K562 (cell line): Measurements from ENCODE around the gene LBR. TPM values are rescaled to one million over a fixed set of nuclear protein-coding genes. Genes with fewer than 3 reads are reported as not detected.

Source experiments
- BRD9 ChIP-seq: fragments of 450-650 bp; IDR thresholded peaks from 2 replicates; pipeline ENCODE4 v1.6.1; 2018; ENCODE audit warnings: low read depth; ENCODE audit not compliant: partially characterized antibody
- CCAR2 ChIP-seq: fragments of 200-400 bp; formaldehyde crosslinking; IDR thresholded peaks from 2 replicates; pipeline ENCODE4 v1.6.1; 2017; ENCODE audit warnings: mild to moderate bottlenecking, low read depth, low read length
- PTTG1 ChIP-seq: fragments of 450-650 bp; IDR thresholded peaks from 2 replicates; pipeline ENCODE4 v1.6.1; 2016; ENCODE audit warnings: low read depth, mild to moderate bottlenecking, missing genetic modification characterization, missing compliant biosample characterization
- SPI1 ChIP-seq: IDR thresholded peaks from 2 replicates; pipeline ENCODE4 v1.6.1; 2011; ENCODE audit warnings: low read depth, low read length, control low read depth, borderline replicate concordance
- ZNF23 ChIP-seq: fragments of 250-450 bp; sonication (Bioruptor Pico); IDR thresholded peaks from 2 replicates; pipeline ENCODE4 v1.4.0; 2020; ENCODE audit warnings: mild to moderate bottlenecking
- polyA plus RNA-seq, 8 experiments: library from polyadenylated mRNA; depleted of rRNA in 4 of 8; stranded (reverse) in 5 of 8; unstranded in 3 of 8; fragments of >200 nt; fragmentation: Nextera tagmentation in 2 of 8; fragmentation: Illumina TruSeq in 1 of 8; extraction: Ambion mirVana in 2 of 8; extraction: Trizol in 1 of 8; gene quantifications; 2 replicates each; pipeline versions ENCODE4 v1.2.1 to v1.2.3, GENCODE V29; 2011 to 2014; ENCODE audit warnings: inconsistent platforms in 1 of 8, missing spikeins in 1 of 8
- total RNA-seq, 7 experiments: library from RNA; depleted of rRNA in 6 of 7; stranded (reverse); fragments of >200 nt in 6 of 7; fragmentation: Illumina TruSeq in 2 of 7; extraction: Trizol in 2 of 7; gene quantifications; 2 replicates each; pipeline versions ENCODE4 v1.2.1 to v1.2.3, GENCODE V29; 2011 to 2021; ENCODE audit warnings: low replicate concordance in 1 of 7
- TF ChIP-seq, protein P1 (sequence below): fragments of 200-600 bp; sonication (generic); IDR thresholded peaks from one replicate; pipeline ENCODE4 v1.6.1; 2012; ENCODE audit warnings: mild to moderate bottlenecking, low read depth, low read length, inconsistent platforms
- TF ChIP-seq, protein P2 (sequence below): fragments of 450-650 bp; IDR thresholded peaks from 2 replicates; pipeline ENCODE4 v1.6.1; 2016; ENCODE audit warnings: low read depth

Gene LBR
- total and polyA plus RNA-seq, 9 of the 15 experiments (the other 6 are each of a cell fraction or from before 2014, with no cell fraction given), result 102 to 229 (median 197) TPM

DNA sequence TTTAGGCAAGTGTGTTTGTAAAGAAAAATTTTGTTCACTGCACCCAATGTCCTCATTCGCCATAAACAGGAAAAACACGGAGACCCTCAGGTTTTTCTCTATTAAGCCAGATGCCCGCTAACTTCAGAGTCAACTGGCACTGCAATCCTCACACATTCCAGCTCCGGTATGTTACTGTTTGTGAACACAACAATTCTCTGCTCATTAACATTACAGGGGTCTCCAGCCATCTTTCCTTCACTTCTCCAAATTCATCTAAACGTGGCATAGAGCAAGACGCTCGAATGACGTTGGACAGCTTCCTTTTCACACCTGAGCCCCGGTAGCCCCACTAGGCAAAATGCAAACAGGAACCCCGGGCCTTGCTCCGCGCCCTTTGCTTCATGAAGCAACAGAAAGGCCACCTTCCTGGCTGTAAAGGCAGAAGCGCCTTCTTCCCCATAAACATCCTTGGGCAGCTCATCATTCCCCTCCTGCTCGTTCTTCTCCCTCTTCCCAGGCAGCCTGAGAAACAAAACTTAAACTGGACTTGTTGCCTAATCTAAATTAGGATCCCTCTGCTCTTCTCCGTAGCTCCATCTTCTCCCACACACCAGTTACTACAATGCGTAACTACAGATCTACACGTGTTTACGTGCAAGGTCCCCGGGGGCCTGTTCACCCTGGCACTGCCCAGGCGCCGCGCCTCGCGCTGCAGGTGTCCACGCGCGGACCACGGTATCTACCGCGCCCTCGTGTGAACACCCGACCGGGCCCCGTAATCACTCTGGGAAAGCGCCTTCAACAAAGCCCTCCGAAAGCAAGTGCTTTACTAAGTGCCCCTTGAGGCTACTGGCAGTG lies 1.2 kb downstream of the LBR start (continued):
- TF ChIP-seq, protein P1, sequence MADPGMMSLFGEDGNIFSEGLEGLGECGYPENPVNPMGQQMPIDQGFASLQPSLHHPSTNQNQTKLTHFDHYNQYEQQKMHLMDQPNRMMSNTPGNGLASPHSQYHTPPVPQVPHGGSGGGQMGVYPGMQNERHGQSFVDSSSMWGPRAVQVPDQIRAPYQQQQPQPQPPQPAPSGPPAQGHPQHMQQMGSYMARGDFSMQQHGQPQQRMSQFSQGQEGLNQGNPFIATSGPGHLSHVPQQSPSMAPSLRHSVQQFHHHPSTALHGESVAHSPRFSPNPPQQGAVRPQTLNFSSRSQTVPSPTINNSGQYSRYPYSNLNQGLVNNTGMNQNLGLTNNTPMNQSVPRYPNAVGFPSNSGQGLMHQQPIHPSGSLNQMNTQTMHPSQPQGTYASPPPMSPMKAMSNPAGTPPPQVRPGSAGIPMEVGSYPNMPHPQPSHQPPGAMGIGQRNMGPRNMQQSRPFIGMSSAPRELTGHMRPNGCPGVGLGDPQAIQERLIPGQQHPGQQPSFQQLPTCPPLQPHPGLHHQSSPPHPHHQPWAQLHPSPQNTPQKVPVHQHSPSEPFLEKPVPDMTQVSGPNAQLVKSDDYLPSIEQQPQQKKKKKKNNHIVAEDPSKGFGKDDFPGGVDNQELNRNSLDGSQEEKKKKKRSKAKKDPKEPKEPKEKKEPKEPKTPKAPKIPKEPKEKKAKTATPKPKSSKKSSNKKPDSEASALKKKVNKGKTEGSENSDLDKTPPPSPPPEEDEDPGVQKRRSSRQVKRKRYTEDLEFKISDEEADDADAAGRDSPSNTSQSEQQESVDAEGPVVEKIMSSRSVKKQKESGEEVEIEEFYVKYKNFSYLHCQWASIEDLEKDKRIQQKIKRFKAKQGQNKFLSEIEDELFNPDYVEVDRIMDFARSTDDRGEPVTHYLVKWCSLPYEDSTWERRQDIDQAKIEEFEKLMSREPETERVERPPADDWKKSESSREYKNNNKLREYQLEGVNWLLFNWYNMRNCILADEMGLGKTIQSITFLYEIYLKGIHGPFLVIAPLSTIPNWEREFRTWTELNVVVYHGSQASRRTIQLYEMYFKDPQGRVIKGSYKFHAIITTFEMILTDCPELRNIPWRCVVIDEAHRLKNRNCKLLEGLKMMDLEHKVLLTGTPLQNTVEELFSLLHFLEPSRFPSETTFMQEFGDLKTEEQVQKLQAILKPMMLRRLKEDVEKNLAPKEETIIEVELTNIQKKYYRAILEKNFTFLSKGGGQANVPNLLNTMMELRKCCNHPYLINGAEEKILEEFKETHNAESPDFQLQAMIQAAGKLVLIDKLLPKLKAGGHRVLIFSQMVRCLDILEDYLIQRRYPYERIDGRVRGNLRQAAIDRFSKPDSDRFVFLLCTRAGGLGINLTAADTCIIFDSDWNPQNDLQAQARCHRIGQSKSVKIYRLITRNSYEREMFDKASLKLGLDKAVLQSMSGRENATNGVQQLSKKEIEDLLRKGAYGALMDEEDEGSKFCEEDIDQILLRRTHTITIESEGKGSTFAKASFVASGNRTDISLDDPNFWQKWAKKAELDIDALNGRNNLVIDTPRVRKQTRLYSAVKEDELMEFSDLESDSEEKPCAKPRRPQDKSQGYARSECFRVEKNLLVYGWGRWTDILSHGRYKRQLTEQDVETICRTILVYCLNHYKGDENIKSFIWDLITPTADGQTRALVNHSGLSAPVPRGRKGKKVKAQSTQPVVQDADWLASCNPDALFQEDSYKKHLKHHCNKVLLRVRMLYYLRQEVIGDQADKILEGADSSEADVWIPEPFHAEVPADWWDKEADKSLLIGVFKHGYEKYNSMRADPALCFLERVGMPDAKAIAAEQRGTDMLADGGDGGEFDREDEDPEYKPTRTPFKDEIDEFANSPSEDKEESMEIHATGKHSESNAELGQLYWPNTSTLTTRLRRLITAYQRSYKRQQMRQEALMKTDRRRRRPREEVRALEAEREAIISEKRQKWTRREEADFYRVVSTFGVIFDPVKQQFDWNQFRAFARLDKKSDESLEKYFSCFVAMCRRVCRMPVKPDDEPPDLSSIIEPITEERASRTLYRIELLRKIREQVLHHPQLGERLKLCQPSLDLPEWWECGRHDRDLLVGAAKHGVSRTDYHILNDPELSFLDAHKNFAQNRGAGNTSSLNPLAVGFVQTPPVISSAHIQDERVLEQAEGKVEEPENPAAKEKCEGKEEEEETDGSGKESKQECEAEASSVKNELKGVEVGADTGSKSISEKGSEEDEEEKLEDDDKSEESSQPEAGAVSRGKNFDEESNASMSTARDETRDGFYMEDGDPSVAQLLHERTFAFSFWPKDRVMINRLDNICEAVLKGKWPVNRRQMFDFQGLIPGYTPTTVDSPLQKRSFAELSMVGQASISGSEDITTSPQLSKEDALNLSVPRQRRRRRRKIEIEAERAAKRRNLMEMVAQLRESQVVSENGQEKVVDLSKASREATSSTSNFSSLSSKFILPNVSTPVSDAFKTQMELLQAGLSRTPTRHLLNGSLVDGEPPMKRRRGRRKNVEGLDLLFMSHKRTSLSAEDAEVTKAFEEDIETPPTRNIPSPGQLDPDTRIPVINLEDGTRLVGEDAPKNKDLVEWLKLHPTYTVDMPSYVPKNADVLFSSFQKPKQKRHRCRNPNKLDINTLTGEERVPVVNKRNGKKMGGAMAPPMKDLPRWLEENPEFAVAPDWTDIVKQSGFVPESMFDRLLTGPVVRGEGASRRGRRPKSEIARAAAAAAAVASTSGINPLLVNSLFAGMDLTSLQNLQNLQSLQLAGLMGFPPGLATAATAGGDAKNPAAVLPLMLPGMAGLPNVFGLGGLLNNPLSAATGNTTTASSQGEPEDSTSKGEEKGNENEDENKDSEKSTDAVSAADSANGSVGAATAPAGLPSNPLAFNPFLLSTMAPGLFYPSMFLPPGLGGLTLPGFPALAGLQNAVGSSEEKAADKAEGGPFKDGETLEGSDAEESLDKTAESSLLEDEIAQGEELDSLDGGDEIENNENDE, result peak; percentile 93
- TF ChIP-seq CCAR2 (no peak), BRD9 (no peak), ZNF23 (CRISPR knock-in tag) (no peak), PTTG1 (no peak), SPI1 (peak; percentile 30; the same call in 1 of the 2 replicates)
- TF ChIP-seq, protein P2, sequence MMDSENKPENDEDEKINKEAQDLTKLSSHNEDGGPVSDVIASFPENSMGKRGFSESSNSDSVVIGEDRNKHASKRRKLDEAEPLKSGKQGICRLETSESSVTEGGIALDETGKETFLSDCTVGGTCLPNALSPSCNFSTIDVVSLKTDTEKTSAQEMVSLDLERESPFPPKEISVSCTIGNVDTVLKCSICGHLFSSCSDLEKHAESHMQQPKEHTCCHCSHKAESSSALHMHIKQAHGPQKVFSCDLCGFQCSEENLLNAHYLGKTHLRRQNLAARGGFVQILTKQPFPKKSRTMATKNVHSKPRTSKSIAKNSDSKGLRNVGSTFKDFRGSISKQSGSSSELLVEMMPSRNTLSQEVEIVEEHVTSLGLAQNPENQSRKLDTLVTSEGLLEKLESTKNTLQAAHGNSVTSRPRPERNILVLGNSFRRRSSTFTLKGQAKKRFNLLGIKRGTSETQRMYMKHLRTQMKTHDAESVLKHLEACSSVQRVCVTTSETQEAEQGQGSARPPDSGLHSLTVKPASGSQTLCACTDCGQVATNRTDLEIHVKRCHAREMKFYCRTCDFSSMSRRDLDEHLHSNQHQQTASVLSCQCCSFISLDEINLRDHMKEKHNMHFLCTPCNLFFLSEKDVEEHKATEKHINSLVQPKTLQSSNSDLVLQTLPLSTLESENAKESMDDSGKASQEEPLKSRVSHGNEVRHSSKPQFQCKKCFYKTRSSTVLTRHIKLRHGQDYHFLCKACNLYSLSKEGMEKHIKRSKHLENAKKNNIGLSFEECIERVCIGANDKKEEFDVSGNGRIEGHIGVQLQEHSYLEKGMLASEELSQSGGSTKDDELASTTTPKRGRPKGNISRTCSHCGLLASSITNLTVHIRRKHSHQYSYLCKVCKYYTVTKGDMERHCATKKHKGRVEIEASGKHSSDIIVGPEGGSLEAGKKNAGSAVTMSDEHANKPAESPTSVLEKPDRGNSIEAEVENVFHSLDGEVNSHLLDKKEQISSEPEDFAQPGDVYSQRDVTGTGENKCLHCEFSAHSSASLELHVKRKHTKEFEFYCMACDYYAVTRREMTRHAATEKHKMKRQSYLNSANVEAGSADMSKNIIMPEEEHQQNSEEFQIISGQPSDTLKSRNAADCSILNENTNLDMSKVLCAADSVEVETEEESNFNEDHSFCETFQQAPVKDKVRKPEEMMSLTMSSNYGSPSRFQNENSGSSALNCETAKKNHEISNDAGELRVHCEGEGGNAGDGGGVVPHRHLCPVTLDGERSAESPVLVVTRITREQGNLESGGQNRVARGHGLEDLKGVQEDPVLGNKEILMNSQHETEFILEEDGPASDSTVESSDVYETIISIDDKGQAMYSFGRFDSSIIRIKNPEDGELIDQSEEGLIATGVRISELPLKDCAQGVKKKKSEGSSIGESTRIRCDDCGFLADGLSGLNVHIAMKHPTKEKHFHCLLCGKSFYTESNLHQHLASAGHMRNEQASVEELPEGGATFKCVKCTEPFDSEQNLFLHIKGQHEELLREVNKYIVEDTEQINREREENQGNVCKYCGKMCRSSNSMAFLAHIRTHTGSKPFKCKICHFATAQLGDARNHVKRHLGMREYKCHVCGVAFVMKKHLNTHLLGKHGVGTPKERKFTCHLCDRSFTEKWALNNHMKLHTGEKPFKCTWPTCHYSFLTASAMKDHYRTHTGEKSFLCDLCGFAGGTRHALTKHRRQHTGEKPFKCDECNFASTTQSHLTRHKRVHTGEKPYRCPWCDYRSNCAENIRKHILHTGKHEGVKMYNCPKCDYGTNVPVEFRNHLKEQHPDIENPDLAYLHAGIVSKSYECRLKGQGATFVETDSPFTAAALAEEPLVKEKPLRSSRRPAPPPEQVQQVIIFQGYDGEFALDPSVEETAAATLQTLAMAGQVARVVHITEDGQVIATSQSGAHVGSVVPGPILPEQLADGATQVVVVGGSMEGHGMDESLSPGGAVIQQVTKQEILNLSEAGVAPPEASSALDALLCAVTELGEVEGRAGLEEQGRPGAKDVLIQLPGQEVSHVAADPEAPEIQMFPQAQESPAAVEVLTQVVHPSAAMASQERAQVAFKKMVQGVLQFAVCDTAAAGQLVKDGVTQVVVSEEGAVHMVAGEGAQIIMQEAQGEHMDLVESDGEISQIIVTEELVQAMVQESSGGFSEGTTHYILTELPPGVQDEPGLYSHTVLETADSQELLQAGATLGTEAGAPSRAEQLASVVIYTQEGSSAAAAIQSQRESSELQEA, result 0 out of 2 replicates have a peak, but pooled peaks have one; percentile 10
